Fibroblast of pulmonary artery (primary cell): Measurements from ENCODE around the gene AMD1.
"Not testable (repeated sequence)": the region's sequence is repeated elsewhere in the genome, so short reads cannot be mapped to it uniquely, and the experiment has no call there.

Experiments
- DNase-seq: peaks from one replicate; pipeline ENCODE4 v3.0.0-alpha.2; 2010; ENCODE audit warnings: low read depth
- H3K4me3 ChIP-seq: replicated peaks from 2 replicates; pipeline ENCODE4 v1.5.1; 2011; ENCODE audit warnings: low read depth, mild to moderate bottlenecking, control low read depth, low read length, moderate library complexity
- CTCF ChIP-seq: IDR thresholded peaks from 2 replicates; pipeline ENCODE4 v1.5.1; 2011; ENCODE audit warnings: mild to moderate bottlenecking, control low read depth, low read length, inconsistent platforms; ENCODE audit errors: missing control alignments

The AMD1 gene

DNA sequence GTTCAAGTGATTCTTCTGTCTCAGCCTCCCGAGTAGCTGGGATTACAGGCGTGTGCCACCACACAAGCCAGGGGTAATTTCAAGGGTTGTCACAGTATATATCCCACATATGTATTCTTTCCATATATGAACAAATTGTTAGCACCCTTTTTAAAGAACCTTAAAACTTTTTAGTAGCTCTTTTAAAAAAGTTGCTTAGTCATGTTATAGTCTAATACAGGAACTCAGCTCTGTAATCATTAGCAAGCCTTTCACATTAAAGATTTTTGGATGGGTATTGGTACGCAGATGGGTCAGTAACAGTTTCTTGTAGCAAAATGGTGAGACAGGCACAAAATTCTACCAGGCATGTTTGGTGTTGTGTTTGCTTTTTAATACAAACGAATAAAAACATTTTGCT is 10.9 kb downstream of the AMD1 start:
- no peak for TF ChIP-seq CTCF
- DNase-seq = no peak
- no peak overlapping the region for H3K4me3 ChIP-seq

DNA sequence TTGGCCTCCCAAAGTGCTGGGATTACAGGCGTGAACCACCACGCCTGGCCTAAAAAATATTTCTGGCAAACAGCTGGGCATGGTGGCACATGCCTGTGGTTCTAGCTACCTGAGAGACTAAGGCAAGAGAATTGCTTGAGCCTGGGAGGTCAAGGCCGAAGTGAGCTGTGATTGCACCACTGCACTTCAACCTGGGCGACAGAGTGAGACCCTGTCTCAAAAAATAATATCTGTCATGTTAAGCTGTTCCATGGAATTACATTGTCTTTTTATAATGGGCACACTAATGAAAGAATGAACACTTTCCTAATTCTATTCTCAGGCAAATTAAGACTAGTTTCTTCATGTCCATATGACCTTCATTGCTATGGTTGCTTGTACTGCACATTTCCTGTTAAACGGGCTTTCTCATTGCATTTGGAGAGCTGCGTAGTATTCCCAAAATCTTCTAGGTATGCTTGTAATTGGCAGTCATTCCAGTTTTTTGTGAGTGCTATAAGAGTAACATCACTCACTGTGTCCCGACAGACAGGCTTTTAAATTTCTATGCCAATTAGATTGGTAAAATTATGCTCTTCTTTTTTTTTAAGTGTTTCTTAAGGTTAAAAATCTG is 12.1 kb downstream of the AMD1 start:
- DNase-seq = no peak
- H3K4me3 ChIP-seq = no peak overlapping the region
- TF ChIP-seq CTCF = no peak

GRCh38 chr6:110890288-110890687 is 15.7 kb downstream of the AMD1 start:
- DNase-seq = no peak
- H3K4me3 ChIP-seq = no peak overlapping the region
- no peak for TF ChIP-seq CTCF

DNA sequence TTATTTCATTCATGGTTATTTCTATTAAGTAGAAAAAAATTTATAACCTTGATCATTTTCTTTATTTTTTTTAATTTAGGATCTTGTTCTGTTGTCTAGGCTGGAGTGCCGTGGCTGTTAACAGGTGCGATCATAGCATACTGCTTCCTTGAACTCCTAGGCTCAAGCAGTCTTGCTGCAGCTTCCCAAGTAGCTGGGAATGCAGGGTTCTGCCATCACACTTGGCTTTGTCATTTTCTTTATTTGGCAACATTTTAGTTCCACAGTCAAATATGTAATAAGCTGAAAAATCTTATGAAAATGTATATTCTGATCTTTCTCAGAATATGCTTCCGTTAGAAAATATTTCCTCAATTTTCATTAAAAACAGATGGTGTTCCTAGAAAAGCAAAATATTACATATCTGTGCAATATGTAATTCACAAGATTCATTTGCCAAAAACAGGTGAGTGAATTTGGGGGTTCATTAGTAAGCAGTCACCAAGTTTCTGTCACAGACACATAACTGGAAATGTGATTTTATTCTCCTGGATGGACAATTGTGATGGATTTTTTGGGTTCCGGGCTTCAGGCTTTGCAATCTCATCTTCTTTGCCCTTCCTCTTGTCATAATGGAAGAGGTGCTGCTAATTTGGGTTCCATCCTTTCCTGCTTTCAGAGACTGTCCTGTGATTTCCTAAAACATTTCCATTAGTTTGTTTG is 21.5 kb downstream of the AMD1 start:
- TF ChIP-seq CTCF = no peak
- no peak overlapping the region for H3K4me3 ChIP-seq
- no peak for DNase-seq

- DNase-seq = no peak
- TF ChIP-seq CTCF = no peak
- H3K4me3 ChIP-seq = no peak overlapping the region
Observed at GRCh38 chr6:110897433-110897832, 22.8 kb downstream of the AMD1 start.

- TF ChIP-seq CTCF = no peak
- no peak for DNase-seq
- no peak overlapping the region for H3K4me3 ChIP-seq
Observed at GRCh38 chr6:110898111-110898510, 23.5 kb downstream of the AMD1 start.

GRCh38 chr6:110900028-110900598 is 25.5 kb downstream of the AMD1 start:
- TF ChIP-seq CTCF = no peak
- DNase-seq = no peak
- H3K4me3 ChIP-seq = no peak overlapping the region

- H3K4me3 ChIP-seq, DNase-seq: not testable (repeated sequence)
Observed at GRCh38 chr6:110901601-110902000, 27.0 kb downstream of the AMD1 start.
